OCI-LY1 (cell line): ENCODE data around the gene EFS.
A peak's percentile ranks its signal among the peaks of the same experiment; 100 is the strongest.

Experiments used
- CTCF ChIP-seq: fragments of 200-600 bp; sonication (generic), shearing (Covaris generic); IDR thresholded peaks from 2 replicates; pipeline ENCODE4 v1.5.1; 2017; ENCODE audit warnings: mild to moderate bottlenecking, antibody characterized with exemption, low read length, moderate library complexity, mixed read lengths
- EZH2 ChIP-seq: fragments of 200-600 bp; sonication (generic), shearing (Covaris generic); IDR thresholded peaks from 2 replicates; pipeline ENCODE4 v1.8.0; 2017; ENCODE audit warnings: borderline replicate concordance, mixed run types, mild to moderate bottlenecking, antibody characterized with exemption, low read length, moderate library complexity, mixed read lengths

DNA sequence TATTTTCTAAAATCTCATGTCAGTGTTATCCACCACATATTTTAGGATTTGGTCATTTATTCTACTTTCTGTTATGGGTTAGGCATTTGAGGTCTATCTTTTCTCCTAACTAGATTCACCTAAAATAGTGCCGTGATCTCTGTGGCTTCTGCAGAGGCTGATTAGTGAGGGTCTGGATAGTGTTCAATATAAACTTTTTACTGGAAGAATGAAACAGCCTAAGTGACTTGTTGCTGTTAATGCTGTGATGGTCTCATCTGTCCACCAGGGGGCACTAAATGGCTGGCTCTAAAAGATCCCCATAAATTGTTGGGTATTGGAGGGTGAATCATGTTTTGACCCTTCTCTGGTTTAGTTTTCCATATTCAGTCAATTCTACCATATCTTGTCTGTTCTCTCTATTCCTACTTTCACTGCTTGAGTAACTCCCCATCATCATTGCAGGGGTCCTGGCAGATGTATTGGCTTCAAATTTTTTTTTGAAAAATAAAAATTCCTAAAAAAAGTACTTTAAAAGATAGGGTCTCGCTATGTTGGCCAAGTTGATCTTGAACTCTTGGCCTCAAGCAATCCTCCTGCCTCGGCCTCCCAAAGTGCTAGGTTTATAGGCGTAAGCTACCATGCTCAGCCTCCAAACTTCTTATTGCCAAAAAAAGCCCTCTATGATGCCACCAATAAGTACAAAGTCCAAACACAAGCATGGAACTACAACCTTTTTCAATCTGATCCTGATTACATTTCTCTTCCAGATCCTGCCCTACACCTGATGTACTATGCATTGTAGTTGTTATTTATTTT, 36.8 kb downstream of the EFS start:
- peak; percentile 85 for TF ChIP-seq CTCF
- no peak for TF ChIP-seq EZH2
